HG02588 (cell line): Measurements from ENCODE around the gene KIAA0040.

Experiments
- ATAC-seq: cut with Tn5 transposase; IDR thresholded peaks from one replicate; pipeline ENCODE4 v1.9.1; 2021; ENCODE audit warnings: mild to moderate bottlenecking, moderate library complexity; ENCODE audit not compliant: unreplicated experiment

The KIAA0040 gene

GRCh38 chr1:175192630-175193526 is at the start of gene KIAA0040:
TSS of gene KIAA0040 (minus strand) at chr1:175192776. CDS start at chr1:175161013, 31,763 bp downstream.
- ATAC-seq: peak; percentile 54

GRCh38 chr1:175237389-175237788 is 44.8 kb upstream of the KIAA0040 start:
- no peak for ATAC-seq

GRCh38 chr1:175234639-175235038 is 42.1 kb upstream of the KIAA0040 start:
- no peak for ATAC-seq

GRCh38 chr1:175232335-175232734 is 39.8 kb upstream of the KIAA0040 start:
- ATAC-seq: no peak

- ATAC-seq: peak; percentile 20
Measured at GRCh38 chr1:175225805-175226129, 33.2 kb upstream of the KIAA0040 start.

GRCh38 chr1:175222296-175222938 is 29.8 kb upstream of the KIAA0040 start:
- no peak for ATAC-seq

- ATAC-seq: no peak
Measured at GRCh38 chr1:175221557-175222175, 29.1 kb upstream of the KIAA0040 start.

- ATAC-seq: no peak
Measured at GRCh38 chr1:175220853-175221556, 28.4 kb upstream of the KIAA0040 start.

GRCh38 chr1:175219774-175220173 is 27.2 kb upstream of the KIAA0040 start:
- no peak for ATAC-seq

GRCh38 chr1:175218786-175219434 is 26.3 kb upstream of the KIAA0040 start:
- ATAC-seq: no peak

GRCh38 chr1:175217721-175218531 is 25.4 kb upstream of the KIAA0040 start:
- ATAC-seq: no peak

- no peak for ATAC-seq
Measured at GRCh38 chr1:175216444-175216843, 23.9 kb upstream of the KIAA0040 start.

- no peak for ATAC-seq
Measured at GRCh38 chr1:175211656-175212055, 19.1 kb upstream of the KIAA0040 start.

- ATAC-seq: no peak
Measured at GRCh38 chr1:175210744-175211143, 18.2 kb upstream of the KIAA0040 start.

GRCh38 chr1:175209493-175209921 is 16.9 kb upstream of the KIAA0040 start:
- no peak for ATAC-seq

- ATAC-seq: peak; percentile 79
Measured at GRCh38 chr1:175208773-175209492, 16.4 kb upstream of the KIAA0040 start.

- ATAC-seq: no peak
Measured at GRCh38 chr1:175207971-175208370, 15.4 kb upstream of the KIAA0040 start.

GRCh38 chr1:175206687-175207086 is 14.1 kb upstream of the KIAA0040 start:
- no peak for ATAC-seq

GRCh38 chr1:175204330-175204729 is 11.8 kb upstream of the KIAA0040 start:
- peak; percentile 66 for ATAC-seq
